ENCODE measurements around the gene OSBPL10.

GRCh38 chr3:31993843-31994242 lies 12.8 kb upstream of the OSBPL10 start:
- TF ChIP-seq, protein P1, sequence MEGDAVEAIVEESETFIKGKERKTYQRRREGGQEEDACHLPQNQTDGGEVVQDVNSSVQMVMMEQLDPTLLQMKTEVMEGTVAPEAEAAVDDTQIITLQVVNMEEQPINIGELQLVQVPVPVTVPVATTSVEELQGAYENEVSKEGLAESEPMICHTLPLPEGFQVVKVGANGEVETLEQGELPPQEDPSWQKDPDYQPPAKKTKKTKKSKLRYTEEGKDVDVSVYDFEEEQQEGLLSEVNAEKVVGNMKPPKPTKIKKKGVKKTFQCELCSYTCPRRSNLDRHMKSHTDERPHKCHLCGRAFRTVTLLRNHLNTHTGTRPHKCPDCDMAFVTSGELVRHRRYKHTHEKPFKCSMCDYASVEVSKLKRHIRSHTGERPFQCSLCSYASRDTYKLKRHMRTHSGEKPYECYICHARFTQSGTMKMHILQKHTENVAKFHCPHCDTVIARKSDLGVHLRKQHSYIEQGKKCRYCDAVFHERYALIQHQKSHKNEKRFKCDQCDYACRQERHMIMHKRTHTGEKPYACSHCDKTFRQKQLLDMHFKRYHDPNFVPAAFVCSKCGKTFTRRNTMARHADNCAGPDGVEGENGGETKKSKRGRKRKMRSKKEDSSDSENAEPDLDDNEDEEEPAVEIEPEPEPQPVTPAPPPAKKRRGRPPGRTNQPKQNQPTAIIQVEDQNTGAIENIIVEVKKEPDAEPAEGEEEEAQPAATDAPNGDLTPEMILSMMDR (conservative IDR thresholded peaks at IDR 0.05; ENCODE audit: low read depth, low read length), result no peak
- TF ChIP-seq EZH2 (IDR thresholded peaks at IDR 0.05; ENCODE audit: borderline replicate concordance, low read depth, low read length, poor library complexity, severe bottlenecking), result no peak
